Activated gamma-delta T cell treated with Interleukin-2 at 50 U/mL for 16 hours (primary cell): ENCODE data around the gene SASS6.
A peak's percentile ranks its signal among the peaks of the same experiment; 100 is the strongest.

Source experiments
- DNase-seq: peaks from one replicate; pipeline ENCODE4 v3.0.0-alpha.2; 2020

Gene SASS6, protein sequence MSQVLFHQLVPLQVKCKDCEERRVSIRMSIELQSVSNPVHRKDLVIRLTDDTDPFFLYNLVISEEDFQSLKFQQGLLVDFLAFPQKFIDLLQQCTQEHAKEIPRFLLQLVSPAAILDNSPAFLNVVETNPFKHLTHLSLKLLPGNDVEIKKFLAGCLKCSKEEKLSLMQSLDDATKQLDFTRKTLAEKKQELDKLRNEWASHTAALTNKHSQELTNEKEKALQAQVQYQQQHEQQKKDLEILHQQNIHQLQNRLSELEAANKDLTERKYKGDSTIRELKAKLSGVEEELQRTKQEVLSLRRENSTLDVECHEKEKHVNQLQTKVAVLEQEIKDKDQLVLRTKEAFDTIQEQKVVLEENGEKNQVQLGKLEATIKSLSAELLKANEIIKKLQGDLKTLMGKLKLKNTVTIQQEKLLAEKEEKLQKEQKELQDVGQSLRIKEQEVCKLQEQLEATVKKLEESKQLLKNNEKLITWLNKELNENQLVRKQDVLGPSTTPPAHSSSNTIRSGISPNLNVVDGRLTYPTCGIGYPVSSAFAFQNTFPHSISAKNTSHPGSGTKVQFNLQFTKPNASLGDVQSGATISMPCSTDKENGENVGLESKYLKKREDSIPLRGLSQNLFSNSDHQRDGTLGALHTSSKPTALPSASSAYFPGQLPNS

GRCh38 chr1:100132566-100133477 is at the start of gene SASS6, which contains the start of gene TRMT13:
SASS6 (minus strand) TSS chr1:100132930; CDS start chr1:100132814, 116 bp downstream.
TRMT13 (plus strand) TSS chr1:100133163; CDS start chr1:100133169, 6 bp downstream.
- DNase-seq = peak; percentile 94

GRCh38 chr1:100178091-100178490 is 45.4 kb upstream of the SASS6 start, which contains the start of gene LRRC39:
LRRC39 (minus strand) TSS chr1:100178256; CDS start chr1:100168516, 9,740 bp downstream.
- no peak for DNase-seq

GRCh38 chr1:100177295-100178041 is 44.7 kb upstream of the SASS6 start:
- DNase-seq = no peak

GRCh38 chr1:100168051-100168450 is 35.3 kb upstream of the SASS6 start:
- no peak for DNase-seq

GRCh38 chr1:100164702-100165101 is 32.0 kb upstream of the SASS6 start:
- DNase-seq = no peak

DNA sequence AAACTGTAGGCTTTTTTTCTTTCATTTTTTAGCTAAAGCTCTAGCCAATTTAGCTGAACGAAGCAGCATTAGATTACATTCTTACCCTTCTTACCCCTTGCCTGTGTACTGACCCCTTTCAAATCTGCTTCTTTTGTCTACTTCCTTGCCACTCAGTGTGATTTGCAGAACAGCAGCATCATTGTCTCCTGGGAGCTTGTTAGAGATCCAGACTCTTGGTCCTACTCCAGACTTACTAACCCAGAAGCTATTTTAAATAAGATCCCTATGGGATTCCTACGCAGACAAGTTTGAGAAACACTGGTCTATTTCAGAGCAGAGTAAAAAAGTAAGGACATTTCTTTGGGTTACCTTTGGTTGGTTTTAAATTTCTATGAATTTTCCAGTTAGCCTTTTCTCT is 31.5 kb upstream of the SASS6 start:
- DNase-seq = no peak

DNA sequence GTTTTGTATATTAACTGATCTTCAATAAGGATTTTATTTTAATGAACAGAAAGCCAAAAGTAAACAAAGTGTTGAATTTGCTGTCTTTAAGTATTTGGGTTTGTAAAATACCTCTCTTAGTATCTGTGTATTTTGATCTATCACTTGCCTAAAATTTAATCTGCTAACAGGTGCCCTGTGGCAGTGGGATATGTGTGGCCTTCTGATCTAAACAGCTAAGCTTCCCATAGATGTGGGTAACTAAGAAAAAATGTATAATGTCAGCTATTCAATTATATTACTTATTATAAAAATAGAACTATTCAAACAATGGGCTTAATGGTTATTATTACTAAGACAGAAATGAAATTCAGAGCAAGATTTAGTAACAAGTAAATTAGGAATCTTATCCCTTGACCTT is 30.2 kb upstream of the SASS6 start:
- no peak for DNase-seq

- DNase-seq = no peak
Measured at GRCh38 chr1:100152271-100152670, 19.5 kb upstream of the SASS6 start.

DNA sequence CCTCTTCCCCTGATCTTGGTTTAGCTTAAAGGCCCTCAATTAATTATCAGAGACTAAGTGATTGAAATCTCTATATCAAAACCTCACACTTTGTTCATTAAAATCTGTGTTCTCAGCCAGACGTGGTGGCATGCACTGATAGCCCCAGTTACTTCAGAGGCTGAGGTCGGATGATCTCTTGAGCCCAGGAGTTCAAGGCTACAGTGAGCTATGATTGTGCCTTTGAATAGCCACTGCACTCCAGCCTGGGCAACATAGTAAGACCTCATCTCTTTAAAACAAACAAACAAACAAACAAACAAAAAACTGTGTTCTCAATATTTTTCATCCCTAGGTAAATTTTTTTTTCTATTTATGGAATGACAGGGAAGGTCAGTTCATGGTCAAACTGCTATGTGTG is 18.9 kb upstream of the SASS6 start:
- DNase-seq = no peak

DNA sequence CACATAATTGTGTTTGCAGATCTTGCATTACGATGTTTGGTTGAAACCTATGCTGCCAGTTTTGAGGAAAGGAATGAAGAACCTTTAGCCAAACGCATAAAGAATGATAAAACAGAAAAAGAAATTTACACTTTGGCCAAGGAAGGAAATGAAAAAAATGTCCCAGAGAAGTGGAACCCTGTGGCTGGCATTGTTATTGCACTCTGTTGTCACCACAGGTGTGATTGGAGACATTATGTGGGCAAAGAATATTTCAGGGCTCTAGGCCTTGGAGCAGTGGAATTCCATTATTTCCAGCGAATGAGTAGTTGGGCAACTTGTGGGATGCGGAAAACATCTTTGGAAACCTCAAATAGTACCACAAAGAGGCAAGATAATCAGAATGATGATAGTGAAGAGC is 15.1 kb upstream of the SASS6 start:
- DNase-seq = no peak

GRCh38 chr1:100146958-100147357 is 14.2 kb upstream of the SASS6 start:
- DNase-seq = no peak

GRCh38 chr1:100145116-100145515 is 12.4 kb upstream of the SASS6 start:
- DNase-seq = no peak

DNA sequence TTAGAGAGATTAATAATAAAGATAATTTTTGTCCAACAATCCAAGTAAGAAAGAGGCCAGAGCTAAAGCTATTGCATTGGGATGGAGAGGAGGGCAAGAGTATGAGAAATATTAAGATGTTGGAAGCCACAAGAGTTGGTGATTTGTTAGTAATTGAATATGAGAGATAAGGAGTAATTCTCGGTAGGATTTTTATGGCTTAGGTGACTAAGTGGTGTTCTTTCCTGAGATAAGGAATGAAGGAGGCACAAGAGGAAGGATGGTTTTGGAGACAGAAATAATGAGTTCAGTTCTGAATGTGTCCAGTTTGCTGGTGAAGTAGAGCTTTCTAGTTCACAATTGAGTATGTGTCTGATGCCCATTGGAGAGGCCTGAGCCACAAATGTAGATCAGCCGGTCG is 9.6 kb upstream of the SASS6 start:
- DNase-seq = no peak

DNA sequence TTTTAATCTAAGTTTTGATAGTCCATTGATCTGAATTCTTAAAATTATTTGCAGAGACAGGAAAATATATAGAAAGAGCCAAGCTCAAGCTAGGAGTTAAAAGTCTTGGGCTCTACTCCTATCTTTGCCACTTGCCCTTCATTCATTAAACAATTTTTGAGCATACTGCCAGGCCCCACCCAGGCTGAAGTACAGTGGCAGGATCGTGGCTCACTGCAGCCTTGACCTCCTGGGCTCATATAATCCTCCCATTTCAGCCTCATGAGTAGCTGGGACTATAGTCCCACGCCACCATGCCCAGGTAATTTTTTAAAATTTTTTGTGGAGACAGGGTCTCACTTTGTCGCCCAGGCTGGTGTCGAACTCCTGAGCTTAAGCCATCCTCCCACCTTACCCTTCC is 8.5 kb upstream of the SASS6 start:
- DNase-seq = no peak

DNA sequence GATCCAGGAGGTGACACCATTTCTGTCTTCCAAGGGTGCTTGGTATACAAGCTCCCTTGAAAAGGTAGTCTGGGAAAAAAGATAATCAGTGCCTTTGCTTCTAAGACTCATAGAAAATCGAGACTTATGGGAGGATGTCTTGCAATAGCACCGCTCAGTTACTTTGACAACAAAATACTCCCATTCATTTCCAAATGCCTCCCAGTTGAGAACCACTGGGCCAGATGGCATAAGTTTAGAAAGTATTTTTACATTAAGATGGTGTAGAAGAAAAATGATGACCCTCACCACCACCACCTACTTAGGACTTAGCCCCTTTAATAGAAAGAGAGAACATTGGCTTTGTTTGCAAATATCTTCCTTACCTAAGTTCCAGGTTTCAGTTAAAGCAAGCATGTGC is 4.9 kb upstream of the SASS6 start:
- DNase-seq = no peak

GRCh38 chr1:100134872-100135271 is 2.1 kb upstream of the SASS6 start:
- DNase-seq = no peak

- DNase-seq = no peak
Measured at GRCh38 chr1:100131623-100132022, 1.1 kb downstream of the SASS6 start.

GRCh38 chr1:100130552-100131077 is 2.1 kb downstream of the SASS6 start:
- no peak for DNase-seq

GRCh38 chr1:100127226-100127625 is 5.5 kb downstream of the SASS6 start:
- no peak for DNase-seq

DNA sequence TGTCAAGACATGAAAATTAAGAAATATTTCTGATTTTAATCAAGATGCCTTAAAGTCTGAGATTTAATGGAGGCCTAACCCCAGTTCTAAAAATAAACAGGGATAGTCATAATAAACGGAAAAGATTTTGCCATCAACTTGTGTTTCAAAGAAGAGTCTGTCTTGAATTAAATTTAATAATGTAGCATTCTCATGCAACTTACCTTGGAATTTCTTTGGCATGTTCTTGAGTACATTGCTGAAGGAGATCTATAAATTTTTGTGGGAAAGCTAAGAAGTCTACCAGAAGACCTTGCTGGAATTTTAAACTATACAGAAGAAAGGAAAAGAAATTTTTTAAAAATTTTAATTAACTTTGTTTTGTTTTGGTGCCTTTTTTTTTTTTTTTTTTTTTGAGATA is 10.6 kb downstream of the SASS6 start:
- no peak for DNase-seq

- DNase-seq = no peak
Measured at GRCh38 chr1:100115524-100115923, 17.2 kb downstream of the SASS6 start.

GRCh38 chr1:100109554-100110066 is 23.1 kb downstream of the SASS6 start:
- DNase-seq = no peak
